HCT116 (cell line): ENCODE measurements around the gene DUSP16. TPM values are rescaled to one million over a fixed set of nuclear protein-coding genes. Genes with fewer than 3 reads are reported as not detected.

Experiments used
- ATAC-seq: fragments of 200-7000 bp; cut with Tn5 transposase; 2 replicates; pipeline ENCODE4 v1.9.1; 2020; ENCODE audit warnings: mild to moderate bottlenecking, moderate library complexity
- BruUV-seq: library from RNA; stranded (reverse); fragments of 400-500 nt; replicated peaks from 2 replicates; lab custom pipeline; 2021; lab: Mats Ljungman, UMichigan
- CTCF ChIA-PET: fragments of 300-600 bp; sonication (Branson Sonifier 250); formaldehyde crosslinking; loops from one replicate; lab custom pipeline; 2021; ENCODE audit warnings: antibody characterized with exemption; lab: Charles Lee
- POLR2A ChIA-PET: fragments of 300-600, 350-600 bp; sonication (Branson Sonifier 250); formaldehyde crosslinking; loops from one replicate; lab custom pipeline; 2021; ENCODE audit warnings: antibody characterized with exemption; lab: Charles Lee
- RAD21 ChIA-PET, 2 experiments: fragments of 300-600 bp; sonication (Branson Sonifier 250); formaldehyde crosslinking; loops; one replicate each; lab custom pipeline; 2023; ENCODE audit warnings: low total read pairs in 2 of 2; ENCODE audit not compliant: uncharacterized antibody in 2 of 2, unreplicated experiment in 2 of 2, low non-redundant PET in 1 of 2; lab: Charles Lee
- DNase-seq: peaks from one replicate; pipeline ENCODE4 v3.0.0-alpha.2; 2010; ENCODE audit warnings: low read depth, low spot score
- H2AFZ ChIP-seq: fragments of 200-600 bp; shearing (Covaris generic), sonication (generic); 2 replicates; pipeline ENCODE4 v1.6.1; 2017; ENCODE audit warnings: low read depth, mixed run types, mixed read lengths, antibody characterized with exemption, low read length; ENCODE audit not compliant: poor library complexity, severe bottlenecking
- H3K27ac ChIP-seq: 2 replicates; pipeline ENCODE4 v1.5.1; 2012; ENCODE audit warnings: low read depth, low read length
- H3K27me3 ChIP-seq: fragments of 200-600 bp; sonication (generic); 2 replicates; pipeline ENCODE4 v1.6.1; 2016; ENCODE audit warnings: mixed run types, low read length, mixed read lengths; ENCODE audit not compliant: insufficient read depth
- H3K36me3 ChIP-seq, 2 experiments: fragments of 200-500 bp in 1 of 2; fragments of 200-600 bp in 1 of 2; sonication (Bioruptor generic) in 1 of 2; sonication (generic) in 1 of 2; 2 replicates each; pipeline versions ENCODE4 v1.5.1 to v1.6.1; 2014 to 2016; ENCODE audit warnings: low read length in 2 of 2, inconsistent platforms in 1 of 2, mixed read lengths in 1 of 2, mixed run types in 1 of 2; ENCODE audit not compliant: insufficient read depth in 2 of 2, control insufficient read depth in 1 of 2
- H3K4me1 ChIP-seq, 2 experiments: fragments of 200-600 bp in 1 of 2; sonication (generic) in 1 of 2; 2 replicates each; pipeline versions ENCODE4 v1.5.1 to v1.6.1; 2012 to 2017; ENCODE audit warnings: low read length in 2 of 2, inconsistent platforms in 1 of 2, mild to moderate bottlenecking in 1 of 2, mixed read lengths in 1 of 2, mixed run types in 1 of 2, moderate library complexity in 1 of 2; ENCODE audit not compliant: insufficient read depth in 2 of 2, control insufficient read depth in 1 of 2
- H3K4me2 ChIP-seq: fragments of 200-600 bp; sonication (generic); 2 replicates; pipeline ENCODE4 v1.6.1; 2017; ENCODE audit warnings: mixed run types, low read length, mixed read lengths
- H3K4me3 ChIP-seq, 2 experiments: fragments of 200-600 bp in 1 of 2; sonication (generic) in 1 of 2; replicated peaks in 1 of 2; 2 replicates each; pipeline ENCODE4 v1.5.1; 2011 to 2016; ENCODE audit warnings: low read length in 2 of 2, control low read depth in 1 of 2, low read depth in 1 of 2, mild to moderate bottlenecking in 1 of 2, mixed read lengths in 1 of 2, mixed run types in 1 of 2
- H3K79me2 ChIP-seq: fragments of 200-600 bp; sonication (generic); 2 replicates; pipeline ENCODE4 v1.6.1; 2017; ENCODE audit warnings: mild to moderate bottlenecking, mixed run types, low read length, moderate library complexity, mixed read lengths; ENCODE audit not compliant: insufficient read depth
- H3K9ac ChIP-seq: fragments of 200-600 bp; sonication (generic); 2 replicates; pipeline ENCODE4 v1.6.1; 2016; ENCODE audit warnings: low read length, mixed read lengths
- H3K9me2 ChIP-seq: fragments of 200-600 bp; sonication (generic), shearing (Covaris generic); 2 replicates; pipeline ENCODE4 v1.6.1; 2017; ENCODE audit warnings: mixed run types, mild to moderate bottlenecking, moderate library complexity; ENCODE audit not compliant: insufficient read depth
- H3K9me3 ChIP-seq, 2 experiments: fragments of 200-500 bp in 1 of 2; fragments of 200-600 bp in 1 of 2; sonication (Bioruptor generic) in 1 of 2; sonication (generic) in 1 of 2; 2 replicates each; pipeline ENCODE4 v1.6.1; 2014 to 2017; ENCODE audit warnings: low read length in 2 of 2, mixed read lengths in 2 of 2, inconsistent platforms in 1 of 2, low read depth in 1 of 2, mild to moderate bottlenecking in 1 of 2, mixed run types in 1 of 2, moderate library complexity in 1 of 2; ENCODE audit not compliant: control insufficient read depth in 1 of 2, insufficient read depth in 1 of 2
- H4K20me1 ChIP-seq: fragments of 200-600 bp; sonication (generic), shearing (Covaris generic); 2 replicates; pipeline ENCODE4 v1.6.1; 2017; ENCODE audit warnings: mixed run types, mild to moderate bottlenecking, moderate library complexity; ENCODE audit not compliant: insufficient read depth
- ELF1 ChIP-seq: IDR thresholded peaks from 2 replicates; pipeline ENCODE4 v1.6.1; 2012; ENCODE audit warnings: low read depth, borderline replicate concordance
- EZH2 ChIP-seq: fragments of 200-600 bp; sonication (generic); IDR thresholded peaks from 2 replicates; pipeline ENCODE4 v1.6.1; 2017; ENCODE audit warnings: antibody characterized with exemption, mixed run types
- EZH2phosphoT487 ChIP-seq: fragments of 200-600 bp; IDR thresholded peaks from 2 replicates; pipeline ENCODE4 v1.6.1; 2018; ENCODE audit warnings: antibody characterized with exemption, borderline replicate concordance
- POLR2A ChIP-seq: IDR thresholded peaks from 2 replicates; pipeline ENCODE4 v1.7.0; 2011; ENCODE audit warnings: borderline replicate concordance; ENCODE audit not compliant: insufficient read depth, insufficient read length; ENCODE audit errors: extremely low read depth
- SP1 ChIP-seq: IDR thresholded peaks from 2 replicates; pipeline ENCODE4 v1.6.1; 2012; ENCODE audit warnings: low read depth
- YY1 ChIP-seq: IDR thresholded peaks from 2 replicates; pipeline ENCODE4 v1.6.1; 2011; ENCODE audit warnings: low read length, low read depth, moderate library complexity, mild to moderate bottlenecking; ENCODE audit not compliant: insufficient replicate concordance; ENCODE audit errors: extremely low read depth
- ZNF274 ChIP-seq: fragments of 200-500 bp; sonication (Bioruptor generic); IDR thresholded peaks from 2 replicates; pipeline ENCODE4 v1.6.1; 2014; ENCODE audit warnings: mild to moderate bottlenecking, low read depth, low read length, inconsistent platforms
- intact Hi-C: fragments of 100-400 bp; cut with micrococcal nuclease; formaldehyde crosslinking; loops from 2 replicates; pipeline ENCODE4 v1.10.0; 2022
- total RNA-seq: library from RNA; stranded (reverse); gene quantifications from one replicate; pipeline ENCODE4 v1.2.1, GENCODE V29; 2021; ENCODE audit not compliant: unreplicated experiment
- TF ChIP-seq, protein P1 (sequence below): IDR thresholded peaks from 2 replicates; pipeline ENCODE4 v1.6.1; 2012; ENCODE audit warnings: low read depth

The DUSP16 gene
- total RNA-seq, 1 experiment from 2014 or later, result 13.4 TPM

DNA sequence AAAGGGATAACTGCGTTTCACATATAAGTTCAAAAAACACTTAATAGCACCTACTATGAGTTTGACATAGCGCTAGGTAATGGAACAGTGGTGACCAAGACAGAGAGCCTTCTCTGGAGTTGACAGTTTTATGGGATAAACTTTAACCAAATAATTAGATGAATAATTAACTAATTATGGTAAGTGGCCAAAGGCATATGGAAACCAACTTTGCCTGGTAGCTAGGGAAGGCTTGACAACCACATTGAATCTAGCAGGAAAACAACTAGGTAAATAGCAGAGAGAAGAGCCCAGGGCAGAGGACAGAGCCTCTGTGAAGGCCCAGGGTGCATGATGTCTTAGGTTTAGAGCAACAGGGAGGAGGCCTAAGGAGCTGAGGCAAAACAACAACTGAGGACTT is 52.1 kb downstream of the DUSP16 start:
- H3K9ac ChIP-seq, result no peak overlapping the region
- CTCF ChIA-PET, result no interaction called here

DNA sequence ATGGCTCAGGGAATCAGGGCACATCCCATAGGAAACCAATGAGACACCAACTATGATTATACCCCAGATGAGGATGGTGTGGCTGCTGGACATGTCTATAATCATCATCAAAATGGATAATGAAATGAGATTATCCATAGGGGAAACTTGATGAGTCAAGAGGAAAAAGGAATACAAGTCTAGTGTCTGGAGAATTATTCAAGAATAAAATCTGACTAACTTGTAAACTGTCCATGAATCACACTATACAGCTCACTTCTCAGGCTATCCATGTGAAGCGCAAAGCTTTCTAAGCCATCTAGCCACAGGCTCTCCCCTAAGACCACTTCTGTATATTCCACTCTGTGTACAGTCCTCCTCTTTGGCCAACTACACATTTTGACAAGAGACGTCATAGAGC is 52.5 kb downstream of the DUSP16 start:
- POLR2A ChIA-PET, result no interaction called here
- H3K4me3 ChIP-seq, result no peak overlapping the region
- H4K20me1 ChIP-seq, result no peaks in the 10 kb centered on the region
- no peaks in the 10 kb centered on the region for H3K9me2 ChIP-seq
- no peaks in the 10 kb centered on the region; the same call in 1 of the 2 replicates for H3K79me2 ChIP-seq
- H3K9me3 ChIP-seq, result no peaks in the 10 kb centered on the region
- H3K9ac ChIP-seq, result no peak overlapping the region
- no peak overlapping the region for H3K27ac ChIP-seq
- H3K36me3 ChIP-seq, result no peaks in the 10 kb centered on the region
- DNase-seq (no peak), ATAC-seq (no peak)
- RAD21 ChIA-PET, result no interaction called here
- H2AFZ ChIP-seq, result no peak overlapping the region
- TF ChIP-seq, protein P1, sequence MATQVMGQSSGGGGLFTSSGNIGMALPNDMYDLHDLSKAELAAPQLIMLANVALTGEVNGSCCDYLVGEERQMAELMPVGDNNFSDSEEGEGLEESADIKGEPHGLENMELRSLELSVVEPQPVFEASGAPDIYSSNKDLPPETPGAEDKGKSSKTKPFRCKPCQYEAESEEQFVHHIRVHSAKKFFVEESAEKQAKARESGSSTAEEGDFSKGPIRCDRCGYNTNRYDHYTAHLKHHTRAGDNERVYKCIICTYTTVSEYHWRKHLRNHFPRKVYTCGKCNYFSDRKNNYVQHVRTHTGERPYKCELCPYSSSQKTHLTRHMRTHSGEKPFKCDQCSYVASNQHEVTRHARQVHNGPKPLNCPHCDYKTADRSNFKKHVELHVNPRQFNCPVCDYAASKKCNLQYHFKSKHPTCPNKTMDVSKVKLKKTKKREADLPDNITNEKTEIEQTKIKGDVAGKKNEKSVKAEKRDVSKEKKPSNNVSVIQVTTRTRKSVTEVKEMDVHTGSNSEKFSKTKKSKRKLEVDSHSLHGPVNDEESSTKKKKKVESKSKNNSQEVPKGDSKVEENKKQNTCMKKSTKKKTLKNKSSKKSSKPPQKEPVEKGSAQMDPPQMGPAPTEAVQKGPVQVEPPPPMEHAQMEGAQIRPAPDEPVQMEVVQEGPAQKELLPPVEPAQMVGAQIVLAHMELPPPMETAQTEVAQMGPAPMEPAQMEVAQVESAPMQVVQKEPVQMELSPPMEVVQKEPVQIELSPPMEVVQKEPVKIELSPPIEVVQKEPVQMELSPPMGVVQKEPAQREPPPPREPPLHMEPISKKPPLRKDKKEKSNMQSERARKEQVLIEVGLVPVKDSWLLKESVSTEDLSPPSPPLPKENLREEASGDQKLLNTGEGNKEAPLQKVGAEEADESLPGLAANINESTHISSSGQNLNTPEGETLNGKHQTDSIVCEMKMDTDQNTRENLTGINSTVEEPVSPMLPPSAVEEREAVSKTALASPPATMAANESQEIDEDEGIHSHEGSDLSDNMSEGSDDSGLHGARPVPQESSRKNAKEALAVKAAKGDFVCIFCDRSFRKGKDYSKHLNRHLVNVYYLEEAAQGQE, result no peak
- no peak for TF ChIP-seq SP1
- TF ChIP-seq POLR2A, result no peak
- CTCF ChIA-PET, result no interaction called here
- BruUV-seq, result no TSS peak
- no peak overlapping the region for H3K4me2 ChIP-seq
- intact Hi-C loops, result no loop called here
- H3K4me1 ChIP-seq, result 0 out of 4 replicates have a peak, but pooled peaks cover 0 to 4% of the 10 kb centered on the region in 2 experiments
- H3K27me3 ChIP-seq, result no peaks in the 10 kb centered on the region

More for the DNA sequence above, 52.1 kb downstream of the DUSP16 start:
- Histone ChIP-seq H3K4me3 (no peak overlapping the region), H3K4me2 (no peak overlapping the region), H3K9me2 (no peaks in the 10 kb centered on the region), H3K27ac (no peak overlapping the region)
- no peak for TF ChIP-seq EZH2phosphoT487
- TF ChIP-seq EZH2, result no peak
- TF ChIP-seq ZNF274, result no peak
- no peak for TF ChIP-seq YY1
- no peak for TF ChIP-seq ELF1
- TF ChIP-seq, all 23 proteins: peak for 0
- RAD21 ChIA-PET, result no interaction called here
- BruUV-seq, result no TSS peak
- no peaks in the 10 kb centered on the region for H3K27me3 ChIP-seq
- H3K79me2 ChIP-seq, result no peaks in the 10 kb centered on the region; the same call in 1 of the 2 replicates
- H3K9me3 ChIP-seq, result no peaks in the 10 kb centered on the region
- ATAC-seq (no peak), DNase-seq (no peak)
- intact Hi-C loops, result no loop called here
- no peaks in the 10 kb centered on the region for H4K20me1 ChIP-seq
- 0 out of 4 replicates have a peak, but pooled peaks cover 0 to 4% of the 10 kb centered on the region in 2 experiments for H3K4me1 ChIP-seq
- H3K36me3 ChIP-seq, result no peaks in the 10 kb centered on the region
- POLR2A ChIA-PET, result no interaction called here
- H2AFZ ChIP-seq, result no peak overlapping the region
